HepG2 (cell line): ENCODE results near the gene PDE1C. TPM values are rescaled to one million over a fixed set of nuclear protein-coding genes. Genes with fewer than 3 reads are reported as not detected.
"Not testable (repeated sequence)": the region's sequence is repeated elsewhere in the genome, so short reads cannot be mapped to it uniquely, and the experiment has no call there.

ENCODE experiments used
- ATAC-seq: fragments of 200-7000 bp; cut with Tn5 transposase; 3 replicates; pipeline ENCODE4 v1.9.1; 2020; ENCODE audit warnings: mild to moderate bottlenecking, moderate library complexity
- BruUV-seq: library from RNA; stranded (reverse); fragments of 400-500 nt; replicated peaks from 2 replicates; lab custom pipeline; 2021; lab: Mats Ljungman, UMichigan
- CTCF ChIA-PET: fragments of 300-600 bp; formaldehyde crosslinking; extraction: SDS; loops from one replicate; lab custom pipeline; 2021; ENCODE audit warnings: low total read pairs, inconsistent platforms, low intra/inter-chr PET ratio; lab: Yijun Ruan, JAX
- POLR2A ChIA-PET: fragments of 350-600 bp; sonication (Branson Sonifier 250); formaldehyde crosslinking; loops from one replicate; lab custom pipeline; 2020; ENCODE audit warnings: antibody characterized with exemption, inconsistent platforms; lab: Yijun Ruan, JAX
- DNase-seq: peaks from one replicate; pipeline ENCODE4 v3.0.0-alpha.2; 2015; ENCODE audit warnings: low spot score
- FAIRE-seq: peaks from 3 replicates; lab custom pipeline; 2011; peaks lifted over from hg19 to GRCh38; lab: Jason Lieb, UNC
- H2AFZ ChIP-seq: one replicate; pipeline ENCODE4 v1.6.1; 2011; ENCODE audit warnings: low read length, inconsistent platforms
- H3K27ac ChIP-seq: fragments of 300-600 bp; 3 replicates; pipeline ENCODE4 v1.8.0; 2011; ENCODE audit warnings: mixed run types, mild to moderate bottlenecking, mixed read lengths, low read length, inconsistent platforms; ENCODE audit not compliant: insufficient read depth; ENCODE audit errors: extremely low read length
- H3K27me3 ChIP-seq, 2 experiments: fragments of 200-600 bp in 1 of 2; 2 replicates in 1 of 2; 3 replicates in 1 of 2; pipeline versions ENCODE4 v1.6.0 to v1.8.0; 2011; ENCODE audit warnings: low read length in 2 of 2, mild to moderate bottlenecking in 2 of 2, moderate library complexity in 2 of 2, inconsistent platforms in 1 of 2; ENCODE audit not compliant: insufficient read depth in 2 of 2, control insufficient read depth in 1 of 2
- H3K36me3 ChIP-seq, 2 experiments: fragments of 200-600 bp in 1 of 2; replicated peaks in 1 of 2; 2 replicates in 1 of 2; 3 replicates in 1 of 2; pipeline versions ENCODE4 v1.5.1 to v1.8.0; 2011; ENCODE audit warnings: low read length in 2 of 2, inconsistent platforms in 1 of 2; ENCODE audit not compliant: insufficient read depth in 2 of 2, control insufficient read depth in 1 of 2
- H3K4me1 ChIP-seq: 2 replicates; pipeline ENCODE4 v1.5.1; 2012; ENCODE audit warnings: low read length, inconsistent platforms; ENCODE audit not compliant: insufficient read depth
- H3K4me2 ChIP-seq: 2 replicates; pipeline ENCODE4 v1.6.0; 2011; ENCODE audit warnings: low read depth, low read length, inconsistent platforms
- H3K4me3 ChIP-seq, 3 experiments: fragments of 200-600 bp in 1 of 3; sonication (generic), shearing (Covaris generic) in 1 of 3; replicated peaks in 1 of 3; 2 replicates each; pipeline ENCODE4 v1.5.1; 2011 to 2016; ENCODE audit warnings: low read length in 3 of 3, inconsistent platforms in 2 of 3, low read depth in 2 of 3, mild to moderate bottlenecking in 2 of 3, control low read depth in 1 of 3, mixed read lengths in 1 of 3; ENCODE audit not compliant: insufficient read depth in 1 of 3
- H3K79me2 ChIP-seq: one replicate; pipeline ENCODE4 v1.6.1; 2011; ENCODE audit warnings: low read length, inconsistent platforms; ENCODE audit not compliant: insufficient read depth
- H3K9ac ChIP-seq: 2 replicates; pipeline ENCODE4 v1.6.0; 2011; ENCODE audit warnings: mild to moderate bottlenecking, low read depth, low read length, inconsistent platforms; ENCODE audit not compliant: insufficient read depth
- H3K9me3 ChIP-seq: 2 replicates; pipeline ENCODE4 v1.5.1; 2012; ENCODE audit warnings: mild to moderate bottlenecking, low read length
- H4K20me1 ChIP-seq: 2 replicates; pipeline ENCODE4 v1.6.0; 2011; ENCODE audit warnings: inconsistent platforms, mild to moderate bottlenecking, low read length, moderate library complexity; ENCODE audit not compliant: insufficient read depth
- HNF4A ChIP-seq: sonication (generic); formaldehyde crosslinking; IDR thresholded peaks from 2 replicates; pipeline ENCODE4 v1.4.0; 2020; ENCODE audit warnings: missing genetic modification reagents
- KDM6A ChIP-seq: IDR thresholded peaks from 2 replicates; pipeline ENCODE4 v1.6.1; 2016; ENCODE audit warnings: low read depth
- SAP130 ChIP-seq: IDR thresholded peaks from 2 replicates; pipeline ENCODE4 v1.6.1; 2016; ENCODE audit warnings: low read depth
- SOX6 ChIP-seq, 2 experiments: fragments of 450-650 bp in 1 of 2; sonication (generic) in 1 of 2; formaldehyde crosslinking in 1 of 2; IDR thresholded peaks; 2 replicates each; pipeline versions ENCODE4 v1.4.0 to v1.6.1; 2017 to 2020; ENCODE audit warnings: antibody characterized with exemption in 1 of 2, mild to moderate bottlenecking in 1 of 2, missing genetic modification reagents in 1 of 2
- YY1 ChIP-seq: IDR thresholded peaks from 2 replicates; pipeline ENCODE4 v1.6.1; 2011; ENCODE audit warnings: low read length, low read depth, moderate library complexity, mild to moderate bottlenecking; ENCODE audit not compliant: insufficient read depth, insufficient replicate concordance
- ZEB1 ChIP-seq: IDR thresholded peaks from 2 replicates; pipeline ENCODE4 v1.6.1; 2012; ENCODE audit warnings: mild to moderate bottlenecking, low read depth, inconsistent platforms; ENCODE audit not compliant: insufficient replicate concordance
- ZNF530 ChIP-seq: sonication (generic); formaldehyde crosslinking; IDR thresholded peaks from 2 replicates; pipeline ENCODE4 v1.5.0; 2020; ENCODE audit warnings: low read depth, mild to moderate bottlenecking, missing genetic modification reagents
- WGBS: methylation state at CpG from one replicate; pipeline ENCODE4 v1.1.6; 2017; ENCODE audit warnings: low lambda C conversion rate; 5-methylcytosine and 5-hydroxymethylcytosine counted together
- in situ Hi-C: cut with HindIII; loops from 2 replicates; pipeline ENCODE4 v1.10.0; 2017; ENCODE audit warnings: low pct_unique_long_range_greater_than_20kb; ENCODE audit not compliant: extremely low pct_ligation_motif_present
- intact Hi-C: fragments of 100-400 bp; cut with micrococcal nuclease; formaldehyde crosslinking; loops from one replicate; pipeline ENCODE4 v1.10.0; 2022; ENCODE audit not compliant: unreplicated experiment
- polyA plus RNA-seq, 8 experiments: library from polyadenylated mRNA; depleted of rRNA in 3 of 8; stranded (reverse) in 7 of 8; unstranded in 1 of 8; fragments of >200 nt; fragmentation: Illumina TruSeq in 4 of 8; extraction: Trizol in 4 of 8; gene quantifications; 2 replicates each; pipeline versions ENCODE4 v1.2.1 to v1.2.3, GENCODE V29; 2011 to 2016; ENCODE audit warnings: low read depth in 4 of 8, missing spikeins in 1 of 8, mixed read lengths in 1 of 8; ENCODE audit not compliant: insufficient read depth in 1 of 8
- total RNA-seq, 5 experiments: library from RNA; depleted of rRNA; stranded (reverse); fragments of >200 nt; fragmentation: Illumina TruSeq; extraction: Trizol; gene quantifications; 2 replicates each; pipeline ENCODE4 v1.2.3, GENCODE V29; 2016; ENCODE audit warnings: low read depth in 1 of 5
- TF ChIP-seq, protein P1 (sequence below): sonication (generic); formaldehyde crosslinking; IDR thresholded peaks from 2 replicates; pipeline ENCODE4 v1.5.0; 2020; ENCODE audit warnings: missing genetic modification reagents
- TF ChIP-seq, protein P2 (sequence below): IDR thresholded peaks from 2 replicates; pipeline ENCODE4 v1.6.1; 2012; ENCODE audit warnings: low read length, improper control_type of control experiment

Gene PDE1C
- total and polyA plus RNA-seq, 2 of the 13 experiments (the other 11 are each of a cell fraction or from before 2014, with no cell fraction given), result not detected

DNA sequence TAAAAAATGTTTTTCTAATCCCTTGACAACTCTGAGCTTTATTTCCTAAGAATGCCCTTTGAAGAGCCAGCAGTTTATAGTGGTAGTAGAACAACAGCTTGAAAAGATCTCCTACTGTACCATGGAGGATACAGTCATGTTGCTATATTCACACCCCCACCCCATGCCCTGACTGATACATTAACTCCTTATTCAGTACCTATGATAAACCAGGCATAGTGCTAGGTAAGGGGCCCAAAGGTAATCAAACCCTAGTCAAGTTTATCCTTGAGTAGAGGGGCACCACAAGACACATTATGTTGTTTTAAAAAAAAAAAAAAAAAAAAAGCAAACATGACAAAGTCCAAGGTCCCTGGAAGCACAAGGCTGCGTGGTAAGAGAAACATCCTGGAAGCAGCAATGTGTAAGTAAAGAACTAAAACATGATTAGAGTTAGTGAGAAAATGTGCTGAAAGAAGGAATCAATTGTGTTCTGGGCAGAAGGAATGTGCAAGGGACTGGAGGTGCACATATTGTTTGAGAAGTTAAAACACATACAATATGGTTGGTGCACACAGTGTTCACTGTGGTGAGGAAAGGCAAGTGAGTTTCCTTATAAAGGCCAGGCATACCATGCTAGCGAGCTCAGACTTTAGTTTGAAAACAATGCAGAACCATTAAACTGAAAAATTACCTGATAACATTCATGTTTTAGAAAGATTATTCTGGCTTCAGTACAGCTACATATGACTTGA lies 51.2 kb downstream of the PDE1C start (continued):
- TF ChIP-seq SOX6 (IDR thresholded peaks at IDR 0.05) (no peak), SOX6 (CRISPR knock-in tag; IDR thresholded peaks at IDR 0.05) (peak; percentile 79), KDM6A (peak; percentile 42; the same call in 1 of the 2 replicates), HNF4A (CRISPR knock-in tag) (peak; percentile 80)
- TF ChIP-seq, protein P1, sequence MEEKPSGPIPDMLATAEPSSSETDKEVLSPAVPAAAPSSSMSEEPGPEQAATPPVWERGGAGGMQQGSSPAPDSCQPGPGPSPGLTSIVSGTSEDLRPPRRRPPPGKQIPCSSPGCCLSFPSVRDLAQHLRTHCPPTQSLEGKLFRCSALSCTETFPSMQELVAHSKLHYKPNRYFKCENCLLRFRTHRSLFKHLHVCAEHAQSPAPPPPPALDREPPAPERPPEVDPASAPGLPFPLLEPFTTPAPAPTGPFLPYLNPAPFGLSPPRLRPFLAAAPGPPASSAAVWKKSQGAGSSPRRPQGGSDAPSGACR, result no peak

DNA sequence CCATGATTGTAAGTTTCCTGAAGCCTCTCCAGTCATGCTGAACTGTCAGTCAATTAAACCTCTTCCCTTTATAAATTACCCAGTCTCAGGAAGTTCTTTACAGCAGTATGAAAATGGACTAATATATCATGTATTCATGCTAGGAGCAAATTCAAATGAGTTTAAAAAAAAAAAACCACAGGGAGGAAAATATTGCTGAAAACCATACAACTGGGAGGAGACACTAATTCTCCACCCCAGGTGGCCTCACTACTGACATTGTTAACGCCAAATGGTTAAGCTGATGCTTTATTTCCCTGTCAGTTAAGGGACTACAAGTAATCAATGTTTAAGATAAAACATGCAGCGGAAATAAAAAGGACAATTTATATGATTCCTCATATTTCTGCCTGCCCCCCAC lies 55.1 kb downstream of the PDE1C start:
- H3K4me3 ChIP-seq, result no peak overlapping the region
- intact Hi-C loops (no loop called here), in situ Hi-C loops (no loop called here)
- no peaks in the 10 kb centered on the region for H4K20me1 ChIP-seq
- ChIA-PET POLR2A (no interaction called here), CTCF (no interaction called here)
- ATAC-seq (no peak), DNase-seq (no peak)
- no TSS peak for BruUV-seq
- no peak overlapping the region for H3K27ac ChIP-seq
- H3K9me3 ChIP-seq, result no peaks in the 10 kb centered on the region
- no peak overlapping the region for H2AFZ ChIP-seq
- H3K36me3 ChIP-seq, result no peaks in the 10 kb centered on the region
- H3K79me2 ChIP-seq, result no peaks in the 10 kb centered on the region
- TF ChIP-seq ZEB1 (no peak), YY1 (no peak), ZNF530 (no peak), SAP130 (no peak)
- TF ChIP-seq, protein P2, sequence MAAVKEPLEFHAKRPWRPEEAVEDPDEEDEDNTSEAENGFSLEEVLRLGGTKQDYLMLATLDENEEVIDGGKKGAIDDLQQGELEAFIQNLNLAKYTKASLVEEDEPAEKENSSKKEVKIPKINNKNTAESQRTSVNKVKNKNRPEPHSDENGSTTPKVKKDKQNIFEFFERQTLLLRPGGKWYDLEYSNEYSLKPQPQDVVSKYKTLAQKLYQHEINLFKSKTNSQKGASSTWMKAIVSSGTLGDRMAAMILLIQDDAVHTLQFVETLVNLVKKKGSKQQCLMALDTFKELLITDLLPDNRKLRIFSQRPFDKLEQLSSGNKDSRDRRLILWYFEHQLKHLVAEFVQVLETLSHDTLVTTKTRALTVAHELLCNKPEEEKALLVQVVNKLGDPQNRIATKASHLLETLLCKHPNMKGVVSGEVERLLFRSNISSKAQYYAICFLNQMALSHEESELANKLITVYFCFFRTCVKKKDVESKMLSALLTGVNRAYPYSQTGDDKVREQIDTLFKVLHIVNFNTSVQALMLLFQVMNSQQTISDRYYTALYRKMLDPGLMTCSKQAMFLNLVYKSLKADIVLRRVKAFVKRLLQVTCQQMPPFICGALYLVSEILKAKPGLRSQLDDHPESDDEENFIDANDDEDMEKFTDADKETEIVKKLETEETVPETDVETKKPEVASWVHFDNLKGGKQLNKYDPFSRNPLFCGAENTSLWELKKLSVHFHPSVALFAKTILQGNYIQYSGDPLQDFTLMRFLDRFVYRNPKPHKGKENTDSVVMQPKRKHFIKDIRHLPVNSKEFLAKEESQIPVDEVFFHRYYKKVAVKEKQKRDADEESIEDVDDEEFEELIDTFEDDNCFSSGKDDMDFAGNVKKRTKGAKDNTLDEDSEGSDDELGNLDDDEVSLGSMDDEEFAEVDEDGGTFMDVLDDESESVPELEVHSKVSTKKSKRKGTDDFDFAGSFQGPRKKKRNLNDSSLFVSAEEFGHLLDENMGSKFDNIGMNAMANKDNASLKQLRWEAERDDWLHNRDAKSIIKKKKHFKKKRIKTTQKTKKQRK, result no peak
- TF ChIP-seq, all 625 proteins: peak for 0
- 2% methylated on average over 2 of the region's 2 CpGs for WGBS
- Histone ChIP-seq H3K27me3 (no peaks in the 10 kb centered on the region), H3K9ac (no peak overlapping the region), H3K4me1 (peaks cover 17% of the 10 kb centered on the region), H3K4me2 (no peak overlapping the region)
- no peak for FAIRE-seq

DNA sequence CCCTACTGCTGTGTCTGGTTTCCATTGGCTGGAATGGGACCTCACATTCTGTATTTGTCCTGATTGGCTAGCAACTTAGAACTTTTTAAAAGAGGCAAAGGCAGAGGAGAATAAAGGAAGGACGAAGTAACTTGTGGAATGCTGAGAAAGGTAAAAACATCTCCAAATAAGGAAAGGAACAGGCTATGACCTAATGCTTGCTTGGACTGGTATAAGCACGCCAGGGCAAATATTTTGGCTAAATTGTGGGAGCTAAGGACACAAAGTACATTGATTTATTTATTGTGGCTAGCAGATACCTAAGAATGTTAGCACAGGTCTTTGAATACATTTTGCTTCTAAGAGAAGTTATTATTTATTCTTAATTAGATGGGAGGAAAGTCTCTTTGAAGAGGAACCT lies 56.7 kb downstream of the PDE1C start:
- FAIRE-seq, in situ Hi-C loops, H3K27me3 ChIP-seq, H3K4me3 ChIP-seq, H3K27ac ChIP-seq, H3K4me2 ChIP-seq, H3K9me3 ChIP-seq, H3K9ac ChIP-seq, DNase-seq, H3K79me2 ChIP-seq, H3K4me1 ChIP-seq, H3K36me3 ChIP-seq, POLR2A ChIA-PET, BruUV-seq, intact Hi-C loops, H4K20me1 ChIP-seq, CTCF ChIA-PET, H2AFZ ChIP-seq, ATAC-seq: not testable (repeated sequence)
- 2% methylated on average over 2 of the region's 2 CpGs for WGBS
